ENCODE measurements around the gene PIK3CA.
A peak's percentile ranks its signal among the peaks of the same experiment; 100 is the strongest.
"Not testable (repeated sequence)": the region's sequence is repeated elsewhere in the genome, so short reads cannot be mapped to it uniquely, and the experiment has no call there.

The PIK3CA gene

DNA sequence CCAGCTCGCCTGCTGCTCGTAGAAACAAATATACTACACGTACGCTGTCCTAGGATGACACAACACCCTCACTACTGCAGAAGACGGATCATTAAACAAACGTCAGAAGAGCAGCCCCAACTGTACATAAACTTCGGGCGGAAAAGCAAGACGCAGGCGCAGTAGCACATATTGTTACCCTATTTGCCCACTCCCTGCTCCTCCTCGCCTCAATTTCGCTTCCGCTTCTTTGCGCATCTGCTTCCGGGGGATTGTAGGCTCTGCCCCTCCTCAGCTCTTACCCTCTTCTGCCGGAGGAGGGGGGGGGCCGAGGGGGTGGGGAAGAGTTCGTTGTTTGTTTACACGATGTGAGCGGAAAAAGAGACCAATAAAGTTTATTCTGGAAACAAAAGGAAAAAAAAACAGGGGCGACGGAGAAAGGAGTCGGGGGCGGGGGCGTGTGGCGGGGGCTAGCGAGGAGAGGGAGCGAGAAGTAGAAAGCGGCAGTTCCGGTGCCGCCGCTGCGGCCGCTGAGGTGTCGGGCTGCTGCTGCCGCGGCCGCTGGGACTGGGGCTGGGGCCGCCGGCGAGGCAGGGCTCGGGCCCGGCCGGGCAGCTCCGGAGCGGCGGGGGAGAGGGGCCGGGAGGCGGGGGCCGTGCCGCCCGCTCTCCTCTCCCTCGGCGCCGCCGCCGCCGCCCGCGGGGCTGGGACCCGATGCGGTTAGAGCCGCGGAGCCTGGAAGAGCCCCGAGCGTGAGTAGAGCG lies at the start of gene PIK3CA:
Gene PIK3CA, plus strand, starts transcription at position 485 of the 743 bp plus-strand sequence. CDS start 50,469 bp downstream, outside the sequence.
- peaks cover 31% of the 10 kb centered on the region for H3K4me1 ChIP-seq
- H3K4me3 ChIP-seq, result peak within 1 kb of the TSS; percentile 99
- no peaks in the 10 kb centered on the region for H3K27me3 ChIP-seq
- peak within 1 kb of the TSS; percentile 98 for H3K27ac ChIP-seq
- H3K9me3 ChIP-seq, result no peaks in the 10 kb centered on the region
- peaks cover 40% of the 10 kb centered on the region for H4K20me1 ChIP-seq
- H3K9ac ChIP-seq, result peak within 1 kb of the TSS; percentile 95
- H3K4me2 ChIP-seq, result peak within 1 kb of the TSS; percentile 85
- no peak for TF ChIP-seq Cebpa-rat (IDR thresholded peaks at IDR 0.05)
- H3K36me3 ChIP-seq, result peaks cover 8% of the 10 kb centered on the region; the same call in 1 of the 2 replicates

- Histone ChIP-seq H3K4me2 (no peak overlapping the region), H3K4me3 (no peak overlapping the region), H3K9ac (no peak overlapping the region), H3K36me3 (no peaks in the 10 kb centered on the region), H4K20me1 (no peaks in the 10 kb centered on the region), H3K9me3 (no peaks in the 10 kb centered on the region), H3K27ac (no peak overlapping the region), H3K27me3 (no peaks in the 10 kb centered on the region), H3K4me1 (peaks cover 4% of the 10 kb centered on the region; the same call in 1 of the 2 replicates)
- TF ChIP-seq Cebpa-rat (IDR thresholded peaks at IDR 0.05), result no peak
Measured at GRCh38 chr3:179098388-179099077, 49.6 kb upstream of the PIK3CA start.

DNA sequence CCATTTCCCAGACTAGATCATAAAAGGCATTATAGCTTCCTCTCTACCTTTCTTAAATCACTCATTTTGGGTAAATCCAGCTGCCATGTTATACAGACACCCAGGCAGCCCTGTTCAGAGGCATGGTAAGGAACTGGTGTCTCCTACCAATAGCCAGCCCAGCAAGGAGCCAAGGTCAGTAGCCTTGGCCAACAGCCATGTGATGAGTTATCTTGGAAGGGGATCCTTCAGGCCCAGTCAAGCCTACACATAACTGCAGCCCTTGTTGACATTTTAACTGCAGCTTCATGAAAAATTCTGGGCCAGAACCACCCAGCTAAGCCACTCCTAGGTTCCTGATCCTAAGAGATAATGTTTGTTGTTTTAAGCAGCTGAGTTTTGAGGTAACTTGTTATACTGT lies 47.5 kb upstream of the PIK3CA start:
- H3K4me1 ChIP-seq, result peaks cover 4% of the 10 kb centered on the region; the same call in 1 of the 2 replicates
- no peak overlapping the region for H3K9ac ChIP-seq
- H3K36me3 ChIP-seq, result no peaks in the 10 kb centered on the region
- no peaks in the 10 kb centered on the region for H3K9me3 ChIP-seq
- no peak overlapping the region for H3K4me2 ChIP-seq
- H4K20me1 ChIP-seq, result no peaks in the 10 kb centered on the region
- no peak for TF ChIP-seq Cebpa-rat (IDR thresholded peaks at IDR 0.05)
- no peak overlapping the region for H3K27ac ChIP-seq
- H3K27me3 ChIP-seq, result no peaks in the 10 kb centered on the region
- no peak overlapping the region for H3K4me3 ChIP-seq

DNA sequence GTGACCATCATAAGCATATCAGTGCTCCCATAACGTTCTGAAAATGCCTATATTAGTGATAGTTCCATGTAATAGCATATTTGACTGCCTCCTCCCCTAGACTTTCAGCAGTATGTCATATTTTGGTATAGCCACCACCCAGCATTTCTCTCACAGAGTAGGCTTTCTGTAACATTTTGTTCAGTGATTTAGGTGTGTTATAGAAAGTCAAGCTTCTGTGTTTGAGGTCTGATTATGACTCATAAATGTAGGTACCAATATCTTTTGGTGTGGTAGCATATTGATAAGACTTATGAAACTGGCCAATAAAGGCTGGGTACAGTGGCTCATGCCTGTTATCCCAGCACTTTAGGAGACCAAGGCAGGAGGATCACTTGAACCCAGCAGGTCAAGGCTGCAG lies 42.3 kb upstream of the PIK3CA start:
- H3K4me2 ChIP-seq, result no peak overlapping the region
- H3K36me3 ChIP-seq, result no peaks in the 10 kb centered on the region
- H3K27me3 ChIP-seq, result no peaks in the 10 kb centered on the region
- no peak overlapping the region for H3K9ac ChIP-seq
- H4K20me1 ChIP-seq, result no peaks in the 10 kb centered on the region
- no peaks in the 10 kb centered on the region for H3K9me3 ChIP-seq
- no peak for TF ChIP-seq Cebpa-rat (IDR thresholded peaks at IDR 0.05)
- no peaks in the 10 kb centered on the region for H3K4me1 ChIP-seq
- no peak overlapping the region for H3K4me3 ChIP-seq
- H3K27ac ChIP-seq, result no peak overlapping the region

GRCh38 chr3:179107617-179108016 lies 40.5 kb upstream of the PIK3CA start:
- H3K9me3 ChIP-seq, result no peaks in the 10 kb centered on the region
- H3K36me3 ChIP-seq, result no peaks in the 10 kb centered on the region
- H4K20me1 ChIP-seq, result no peaks in the 10 kb centered on the region
- H3K27me3 ChIP-seq, result no peaks in the 10 kb centered on the region
- H3K4me3 ChIP-seq, result no peak overlapping the region
- TF ChIP-seq Cebpa-rat (IDR thresholded peaks at IDR 0.05), result no peak
- H3K4me1 ChIP-seq, result no peaks in the 10 kb centered on the region
- no peak overlapping the region for H3K9ac ChIP-seq
- H3K27ac ChIP-seq, result no peak overlapping the region
- no peak overlapping the region for H3K4me2 ChIP-seq

GRCh38 chr3:179108086-179108485 lies 40.1 kb upstream of the PIK3CA start:
- Histone ChIP-seq H3K4me2 (no peak overlapping the region), H3K27ac (no peak overlapping the region)
- no peak for TF ChIP-seq Cebpa-rat (IDR thresholded peaks at IDR 0.05)

DNA sequence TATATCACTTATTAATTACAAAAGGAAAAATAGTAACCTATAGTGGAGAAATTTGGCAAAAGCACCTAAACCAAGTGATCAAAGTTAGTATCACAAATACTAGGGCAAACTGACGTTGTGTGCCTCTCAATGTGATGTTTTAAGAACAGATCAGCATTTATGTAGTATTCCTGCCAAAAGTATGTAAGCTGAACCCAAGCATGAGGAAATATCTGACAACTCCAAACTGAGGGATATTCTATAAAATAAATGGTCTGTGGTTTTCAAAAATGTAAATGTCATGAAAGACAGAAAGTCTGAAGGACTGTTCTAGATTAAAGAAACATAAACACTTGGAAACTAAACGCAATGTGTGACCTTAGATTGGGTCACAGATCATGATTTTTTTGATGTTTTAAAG lies 34.3 kb upstream of the PIK3CA start:
- H4K20me1 ChIP-seq, result no peaks in the 10 kb centered on the region
- H3K9me3 ChIP-seq, result no peaks in the 10 kb centered on the region; the same call in 1 of the 2 replicates
- no peak overlapping the region for H3K4me3 ChIP-seq
- no peak overlapping the region for H3K27ac ChIP-seq
- H3K9ac ChIP-seq, result no peak overlapping the region
- no peaks in the 10 kb centered on the region for H3K27me3 ChIP-seq
- H3K4me1 ChIP-seq, result no peaks in the 10 kb centered on the region
- no peak for TF ChIP-seq Cebpa-rat (IDR thresholded peaks at IDR 0.05)
- no peaks in the 10 kb centered on the region for H3K36me3 ChIP-seq
- no peak overlapping the region for H3K4me2 ChIP-seq

More at GRCh38 chr3:179108086-179108485, 40.1 kb upstream of the PIK3CA start:
- H3K9me3 ChIP-seq, result no peaks in the 10 kb centered on the region
- H3K4me3 ChIP-seq, result no peak overlapping the region
- H3K9ac ChIP-seq, result no peak overlapping the region
- H3K27me3 ChIP-seq, result no peaks in the 10 kb centered on the region
- no peaks in the 10 kb centered on the region for H4K20me1 ChIP-seq
- H3K36me3 ChIP-seq, result no peaks in the 10 kb centered on the region
- no peaks in the 10 kb centered on the region for H3K4me1 ChIP-seq

DNA sequence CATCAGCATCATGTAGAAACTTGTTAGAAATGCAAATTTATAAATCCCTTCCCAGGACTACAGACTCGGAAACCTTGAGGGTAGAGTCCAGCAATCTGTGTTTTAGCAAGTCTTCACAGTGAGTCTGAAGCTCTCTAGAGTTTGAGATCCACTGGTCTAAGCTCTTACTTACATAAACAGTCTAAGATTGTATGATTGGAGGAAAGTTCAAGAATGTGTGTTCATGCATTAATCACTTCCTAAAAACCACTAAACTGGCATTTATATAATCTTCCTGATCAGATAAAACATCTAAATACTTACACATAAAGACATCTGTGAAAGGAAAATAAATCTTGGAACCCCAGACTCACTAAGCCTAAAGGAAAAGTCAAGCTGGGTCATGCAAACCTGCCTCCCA lies 32.7 kb upstream of the PIK3CA start:
- not testable (repeated sequence) for H3K4me2 ChIP-seq, H3K27me3 ChIP-seq, H3K36me3 ChIP-seq, H3K9ac ChIP-seq, H3K4me1 ChIP-seq, H3K27ac ChIP-seq, H3K4me3 ChIP-seq, H4K20me1 ChIP-seq, H3K9me3 ChIP-seq

- Histone ChIP-seq H3K9ac (no peak overlapping the region), H4K20me1 (no peaks in the 10 kb centered on the region), H3K27me3 (no peaks in the 10 kb centered on the region), H3K4me1 (no peaks in the 10 kb centered on the region), H3K27ac (no peak overlapping the region), H3K9me3 (peaks cover 4% of the 10 kb centered on the region; the same call in 1 of the 2 replicates), H3K36me3 (no peaks in the 10 kb centered on the region), H3K4me3 (no peak overlapping the region), H3K4me2 (no peak overlapping the region)
- no peak for TF ChIP-seq Cebpa-rat (IDR thresholded peaks at IDR 0.05)
Measured at GRCh38 chr3:179116816-179117215, 31.3 kb upstream of the PIK3CA start.

DNA sequence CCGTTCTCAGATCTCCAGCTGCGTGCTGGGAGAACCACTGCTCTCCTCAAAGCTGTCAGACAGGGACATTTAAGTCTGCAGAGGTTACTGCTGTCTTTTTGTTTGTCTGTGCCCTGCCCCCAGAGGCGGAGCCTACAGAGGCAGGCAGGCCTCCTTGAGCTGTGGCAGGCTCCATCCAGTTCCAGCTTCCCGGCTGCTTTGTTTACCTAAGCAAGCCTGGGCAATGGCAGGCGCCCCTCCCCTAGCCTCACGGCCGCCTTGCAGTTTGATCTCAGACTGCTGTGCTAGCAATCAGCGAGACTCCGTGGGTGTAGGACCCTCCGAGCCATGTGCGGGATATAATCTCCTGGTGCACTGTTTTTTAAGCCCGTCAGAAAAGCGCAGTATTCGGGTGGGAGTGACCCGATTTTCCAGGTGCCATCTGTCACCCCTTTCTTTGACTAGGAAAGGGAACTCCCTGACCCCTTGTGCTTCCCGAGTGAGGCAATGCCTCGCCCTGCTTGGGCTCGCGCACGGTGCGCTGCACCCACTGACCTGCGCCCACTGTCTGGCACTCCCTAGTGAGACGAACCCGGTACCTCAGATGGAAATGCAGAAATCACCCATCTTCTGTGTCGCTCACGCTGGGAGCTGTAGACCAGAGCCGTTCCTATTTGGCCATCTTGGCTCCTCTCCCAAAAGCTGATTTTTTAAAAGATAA lies 15.8 kb upstream of the PIK3CA start:
- Histone ChIP-seq H3K4me1 (peaks cover 27% of the 10 kb centered on the region), H3K4me2 (0 out of 2 replicates have a peak overlapping the region, but pooled peaks have one; percentile 59)
- not testable (repeated sequence) for H3K9ac ChIP-seq, H3K9me3 ChIP-seq, H3K36me3 ChIP-seq, H3K27ac ChIP-seq, H3K4me3 ChIP-seq, H4K20me1 ChIP-seq, H3K27me3 ChIP-seq

Measured in BLaER1 (cell line).